Measurements from ENCODE around the gene DNAH2.

The DNAH2 gene

GRCh38 chr17:7703584-7704479 is 13.7 kb upstream of the DNAH2 start:
- no peak for DNase-seq

- DNase-seq, result no peak
Measured at GRCh38 chr17:7704601-7705268, 12.8 kb upstream of the DNAH2 start, which contains the start of gene EFNB3. Gene EFNB3, plus strand, starts transcription at chr17:7705202. Its CDS starts 397 bp downstream, at chr17:7705599.

GRCh38 chr17:7705269-7706255 is 12.0 kb upstream of the DNAH2 start:
- no peak for DNase-seq

GRCh38 chr17:7706631-7707354 is 10.8 kb upstream of the DNAH2 start:
- no peak for DNase-seq

GRCh38 chr17:7707446-7707845 is 10.1 kb upstream of the DNAH2 start:
- no peak for DNase-seq

- DNase-seq, result no peak
Measured at GRCh38 chr17:7707858-7708750, 9.4 kb upstream of the DNAH2 start.

GRCh38 chr17:7709031-7709430 is 8.5 kb upstream of the DNAH2 start:
- no peak for DNase-seq

- no peak for DNase-seq
Measured at GRCh38 chr17:7710301-7710700, 7.2 kb upstream of the DNAH2 start.

- no peak for DNase-seq
Measured at GRCh38 chr17:7711051-7711755, 6.3 kb upstream of the DNAH2 start.

GRCh38 chr17:7712111-7712771 is 5.3 kb upstream of the DNAH2 start:
- no peak for DNase-seq

GRCh38 chr17:7713782-7714181 is 3.8 kb upstream of the DNAH2 start:
- no peak for DNase-seq

- DNase-seq, result no peak
Measured at GRCh38 chr17:7714721-7715594, 2.6 kb upstream of the DNAH2 start.

- no peak for DNase-seq
Measured at GRCh38 chr17:7715936-7716886, 1.3 kb upstream of the DNAH2 start.

GRCh38 chr17:7717756-7718350 is 309 bp downstream of the DNAH2 start:
- DNase-seq, result no peak

GRCh38 chr17:7719661-7720060 is 2.1 kb downstream of the DNAH2 start:
- DNase-seq, result no peak

GRCh38 chr17:7720125-7720524 is 2.6 kb downstream of the DNAH2 start:
- DNase-seq, result no peak

- no peak for DNase-seq
Measured at GRCh38 chr17:7721612-7722011, 4.1 kb downstream of the DNAH2 start.
